ENCODE measurements around the gene EXTL2. TPM values are rescaled to one million over a fixed set of nuclear protein-coding genes. Genes with fewer than 3 reads are reported as not detected.

EXTL2 gene
- total RNA-seq, 6 experiments from 2014 or later = 5.2 to 8.7 (median 7.4) TPM

DNA sequence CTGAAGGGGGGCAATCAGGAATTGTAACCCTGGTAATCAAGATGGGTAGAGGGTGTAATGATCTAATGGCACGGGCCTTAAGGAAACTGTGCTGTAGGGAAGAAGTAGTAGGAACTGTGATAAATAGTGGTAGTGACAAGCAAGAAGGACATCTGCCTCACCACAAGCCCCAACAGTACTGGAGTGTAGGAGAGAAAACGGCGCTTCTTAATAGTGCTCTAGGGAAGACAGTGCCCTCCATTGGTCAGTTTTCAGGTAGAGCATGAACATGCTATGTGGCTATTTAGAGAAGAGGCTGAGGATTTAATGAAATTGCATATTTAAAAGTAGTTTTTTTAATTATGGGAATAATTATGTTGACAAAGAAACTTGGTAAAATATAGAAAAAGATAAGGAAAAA, 33.5 kb upstream of the EXTL2 start:
- intact Hi-C loops (cut with DNase I) = no loop called here
- 88% methylated on average over 3 of the region's 3 CpGs for WGBS (ENCODE audit: insufficient coverage, low coverage, low lambda C conversion rate, missing lambda C conversion rate)
- H3K9me3 ChIP-seq = no peaks in the 10 kb centered on the region
- ATAC-seq = no peak
- H3K4me3 ChIP-seq = no peak overlapping the region
- no peak for DNase-seq
- no peaks in the 10 kb centered on the region for H3K27me3 ChIP-seq
- peak in 1 of 4 donors; percentile 17 for TF ChIP-seq CTCF (IDR thresholded peaks at IDR 0.05)
- TF ChIP-seq POLR2A (IDR thresholded peaks at IDR 0.05) = no peak
- H3K27ac ChIP-seq = no peak overlapping the region
- H3K36me3 ChIP-seq = peaks cover 0 to 3% (median 0%) of the 10 kb centered on the region in 4 donors
- H3K4me1 ChIP-seq = no peaks in the 10 kb centered on the region

DNA sequence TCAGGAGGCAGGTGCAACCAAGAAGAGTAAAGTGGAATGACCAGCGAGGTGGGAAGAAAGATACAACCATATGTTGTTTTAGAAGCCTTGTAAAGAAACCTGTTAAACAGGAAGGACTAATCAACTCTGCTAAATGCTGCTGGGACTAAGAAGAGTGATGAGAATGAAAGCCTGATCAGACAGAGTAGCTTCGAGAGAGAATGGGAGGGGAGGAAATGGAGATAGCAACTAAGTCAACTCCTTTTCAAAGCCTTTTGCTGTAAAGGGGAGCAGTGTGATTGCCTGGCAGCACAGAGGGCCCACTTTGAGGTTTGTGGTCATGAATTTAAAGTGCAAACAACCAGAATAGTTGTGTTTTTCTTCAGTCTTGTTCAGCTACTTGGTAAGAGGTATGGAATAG, 32.6 kb upstream of the EXTL2 start:
- no peak for ATAC-seq
- TF ChIP-seq POLR2A (IDR thresholded peaks at IDR 0.05) (no peak), CTCF (IDR thresholded peaks at IDR 0.05) (no peak)
- no peak overlapping the region for H3K27ac ChIP-seq
- 64% methylated on average over 2 of the region's 2 CpGs for WGBS (ENCODE audit: insufficient coverage, low coverage, low lambda C conversion rate, missing lambda C conversion rate)
- no peaks in the 10 kb centered on the region for H3K9me3 ChIP-seq
- DNase-seq = no peak
- no peaks in the 10 kb centered on the region for H3K4me1 ChIP-seq
- no peaks in the 10 kb centered on the region for H3K27me3 ChIP-seq
- intact Hi-C loops (cut with DNase I) = no loop called here
- H3K36me3 ChIP-seq = peaks cover 0 to 6% (median 1%) of the 10 kb centered on the region in 4 donors
- no peak overlapping the region for H3K4me3 ChIP-seq

DNA sequence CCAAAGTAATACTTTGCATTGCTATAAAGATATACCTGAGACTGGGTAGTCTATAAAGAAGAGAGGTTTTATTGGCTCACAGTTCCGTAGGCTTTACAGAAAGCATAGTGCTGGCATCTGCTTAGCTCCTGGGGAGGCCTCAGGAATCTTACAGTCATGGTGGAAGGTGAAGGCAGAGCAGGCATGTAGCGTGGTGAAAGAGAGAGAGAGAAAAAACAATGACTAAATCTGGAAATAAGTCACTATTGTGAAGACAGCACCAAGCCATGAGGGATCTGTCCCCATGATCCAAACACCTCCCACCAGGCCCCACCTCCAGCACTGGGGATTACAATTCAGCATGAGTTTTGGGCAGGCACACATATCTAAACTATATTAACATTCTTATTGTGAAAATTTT, 31.6 kb upstream of the EXTL2 start:
- intact Hi-C loops (cut with DNase I) = no loop called here
- Histone ChIP-seq H3K27ac (no peak overlapping the region), H3K27me3 (no peaks in the 10 kb centered on the region), H3K9me3 (no peaks in the 10 kb centered on the region), H3K4me3 (no peak overlapping the region), H3K36me3 (peaks cover 0 to 14% (median 1%) of the 10 kb centered on the region in 4 donors), H3K4me1 (peaks cover 0 to 1% (median 0%) of the 10 kb centered on the region in 4 donors)
- ATAC-seq (no peak), DNase-seq (no peak)
- no CpG with 5 or more reads among the region's 2 CpGs for WGBS (ENCODE audit: insufficient coverage, low coverage, low lambda C conversion rate, missing lambda C conversion rate)
- TF ChIP-seq POLR2A (IDR thresholded peaks at IDR 0.05) (no peak), CTCF (IDR thresholded peaks at IDR 0.05) (no peak)

GRCh38 chr1:100924991-100925390, 30.3 kb upstream of the EXTL2 start:
- TF ChIP-seq CTCF (IDR thresholded peaks at IDR 0.05) (no peak), POLR2A (IDR thresholded peaks at IDR 0.05) (no peak)
- Histone ChIP-seq H3K4me3 (no peak overlapping the region), H3K27me3 (no peaks in the 10 kb centered on the region), H3K9me3 (no peaks in the 10 kb centered on the region), H3K27ac (no peak overlapping the region), H3K36me3 (peaks cover 0 to 14% (median 1%) of the 10 kb centered on the region in 4 donors), H3K4me1 (peaks cover 0 to 4% (median 0%) of the 10 kb centered on the region in 4 donors)
- intact Hi-C loops (cut with DNase I) = no loop called here
- DNase-seq = no peak
- WGBS (ENCODE audit: insufficient coverage, low coverage, low lambda C conversion rate, missing lambda C conversion rate) = 88% methylated on average over 2 of the region's 2 CpGs
- no peak for ATAC-seq

DNA sequence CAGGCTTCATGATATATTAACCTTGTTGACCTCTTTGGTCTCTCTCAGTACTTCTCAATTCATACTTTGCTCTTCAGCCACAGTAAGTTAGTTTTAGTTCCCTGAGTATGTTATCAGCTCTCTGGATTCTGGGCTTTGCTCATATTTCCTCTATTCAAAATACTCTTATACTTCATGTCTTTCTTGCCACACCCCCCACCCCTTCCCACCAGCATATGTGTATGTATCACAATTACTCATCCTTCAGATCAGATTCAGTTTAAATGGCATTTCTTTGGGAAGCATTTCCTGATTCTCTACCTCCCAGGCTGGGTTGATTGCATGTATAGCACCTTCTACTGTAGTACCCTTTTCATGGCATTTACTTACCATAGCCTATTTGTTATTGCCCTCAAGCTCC, 29.6 kb upstream of the EXTL2 start:
- no peak overlapping the region for H3K27ac ChIP-seq
- H3K4me3 ChIP-seq = no peak overlapping the region
- TF ChIP-seq CTCF (IDR thresholded peaks at IDR 0.05) (no peak), POLR2A (IDR thresholded peaks at IDR 0.05) (no peak)
- ATAC-seq (no peak), DNase-seq (no peak)
- intact Hi-C loops (cut with DNase I) = no loop called here
- peaks cover 0 to 14% (median 1%) of the 10 kb centered on the region in 4 donors for H3K36me3 ChIP-seq
- H3K27me3 ChIP-seq = no peaks in the 10 kb centered on the region
- no peaks in the 10 kb centered on the region for H3K9me3 ChIP-seq
- peaks cover 0 to 4% (median 0%) of the 10 kb centered on the region in 4 donors for H3K4me1 ChIP-seq

Measured in right lobe of liver (tissue), 6 donors.